ENCODE measurements around the gene KDM8.

- TF ChIP-seq CTCF (IDR thresholded peaks at IDR 0.05; ENCODE audit: low read length) (no peak), EZH2 (IDR thresholded peaks at IDR 0.05; ENCODE audit: borderline replicate concordance, low read length) (no peak)
Observed at GRCh38 chr16:27216297-27216885, 13.1 kb downstream of the KDM8 start.

Measured in OCI-LY1 (cell line).